Upper lobe of right lung (tissue), 1 donor: ENCODE measurements around the gene MACROD1. TPM values are rescaled to one million over a fixed set of nuclear protein-coding genes. Genes with fewer than 3 reads are reported as not detected.

Source experiments
- ATAC-seq: fragments of 200-7000 bp; cut with Tn5 transposase; one replicate; pipeline ENCODE4 v1.9.1; 2020; ENCODE audit warnings: mild to moderate bottlenecking, moderate library complexity
- DNase-seq: peaks from one replicate; pipeline ENCODE4 v3.0.0-alpha.2; 2020
- H3K27ac ChIP-seq: fragments of 200-600 bp; one replicate; pipeline ENCODE4 v1.8.0; 2022
- H3K27me3 ChIP-seq: fragments of 200-600 bp; one replicate; pipeline ENCODE4 v1.8.0; 2022; ENCODE audit warnings: mild to moderate bottlenecking
- H3K36me3 ChIP-seq: fragments of 200-600 bp; one replicate; pipeline ENCODE4 v1.8.0; 2022
- H3K4me1 ChIP-seq: fragments of 200-600 bp; one replicate; pipeline ENCODE4 v1.8.0; 2022
- H3K4me3 ChIP-seq: fragments of 200-600 bp; one replicate; pipeline ENCODE4 v1.8.0; 2022; ENCODE audit warnings: mild to moderate bottlenecking
- H3K9me3 ChIP-seq: fragments of 200-600 bp; one replicate; pipeline ENCODE4 v1.8.0; 2022
- intact Hi-C: fragments of 100-400 bp; cut with DNase I; formaldehyde crosslinking; loops from one replicate; pipeline ENCODE4 v1.11.0; 2022
- total RNA-seq: library from RNA; stranded (reverse); fragmentation: NEBNext Ultra II Directional; extraction: Animal tissue kit (Norgen Biotek cat#: 25700); gene quantifications from one replicate; pipeline ENCODE4 v1.2.1, GENCODE V29; 2021
- TF ChIP-seq, protein P1 (sequence below): fragments of 200-600 bp; IDR thresholded peaks from one replicate; pipeline ENCODE4 v1.8.0; 2022; ENCODE audit warnings: antibody characterized with exemption
- donor health status: DM: no; HTN: yes; CAD: no; lungs with severe emphysema.

The MACROD1 gene
- total RNA-seq, 1 donor from 2014 or later: 15.8 TPM

- Histone ChIP-seq H3K4me1 (peaks cover 8% of the 10 kb centered on the region), H3K27ac (no peak overlapping the region), H3K27me3 (no peaks in the 10 kb centered on the region), H3K36me3 (no peaks in the 10 kb centered on the region), H3K9me3 (no peaks in the 10 kb centered on the region), H3K4me3 (no peak overlapping the region)
- no peak for ATAC-seq
- DNase-seq: no peak
- TF ChIP-seq, protein P1, sequence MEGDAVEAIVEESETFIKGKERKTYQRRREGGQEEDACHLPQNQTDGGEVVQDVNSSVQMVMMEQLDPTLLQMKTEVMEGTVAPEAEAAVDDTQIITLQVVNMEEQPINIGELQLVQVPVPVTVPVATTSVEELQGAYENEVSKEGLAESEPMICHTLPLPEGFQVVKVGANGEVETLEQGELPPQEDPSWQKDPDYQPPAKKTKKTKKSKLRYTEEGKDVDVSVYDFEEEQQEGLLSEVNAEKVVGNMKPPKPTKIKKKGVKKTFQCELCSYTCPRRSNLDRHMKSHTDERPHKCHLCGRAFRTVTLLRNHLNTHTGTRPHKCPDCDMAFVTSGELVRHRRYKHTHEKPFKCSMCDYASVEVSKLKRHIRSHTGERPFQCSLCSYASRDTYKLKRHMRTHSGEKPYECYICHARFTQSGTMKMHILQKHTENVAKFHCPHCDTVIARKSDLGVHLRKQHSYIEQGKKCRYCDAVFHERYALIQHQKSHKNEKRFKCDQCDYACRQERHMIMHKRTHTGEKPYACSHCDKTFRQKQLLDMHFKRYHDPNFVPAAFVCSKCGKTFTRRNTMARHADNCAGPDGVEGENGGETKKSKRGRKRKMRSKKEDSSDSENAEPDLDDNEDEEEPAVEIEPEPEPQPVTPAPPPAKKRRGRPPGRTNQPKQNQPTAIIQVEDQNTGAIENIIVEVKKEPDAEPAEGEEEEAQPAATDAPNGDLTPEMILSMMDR: no peak
- intact Hi-C loops: loop anchor here (5.0 kb wide), 1 partner anchor 143 kb away; no protein-coding TSS in a partner anchor
Measured at GRCh38 chr11:64144587-64145472, 21.1 kb downstream of the MACROD1 start.

DNA sequence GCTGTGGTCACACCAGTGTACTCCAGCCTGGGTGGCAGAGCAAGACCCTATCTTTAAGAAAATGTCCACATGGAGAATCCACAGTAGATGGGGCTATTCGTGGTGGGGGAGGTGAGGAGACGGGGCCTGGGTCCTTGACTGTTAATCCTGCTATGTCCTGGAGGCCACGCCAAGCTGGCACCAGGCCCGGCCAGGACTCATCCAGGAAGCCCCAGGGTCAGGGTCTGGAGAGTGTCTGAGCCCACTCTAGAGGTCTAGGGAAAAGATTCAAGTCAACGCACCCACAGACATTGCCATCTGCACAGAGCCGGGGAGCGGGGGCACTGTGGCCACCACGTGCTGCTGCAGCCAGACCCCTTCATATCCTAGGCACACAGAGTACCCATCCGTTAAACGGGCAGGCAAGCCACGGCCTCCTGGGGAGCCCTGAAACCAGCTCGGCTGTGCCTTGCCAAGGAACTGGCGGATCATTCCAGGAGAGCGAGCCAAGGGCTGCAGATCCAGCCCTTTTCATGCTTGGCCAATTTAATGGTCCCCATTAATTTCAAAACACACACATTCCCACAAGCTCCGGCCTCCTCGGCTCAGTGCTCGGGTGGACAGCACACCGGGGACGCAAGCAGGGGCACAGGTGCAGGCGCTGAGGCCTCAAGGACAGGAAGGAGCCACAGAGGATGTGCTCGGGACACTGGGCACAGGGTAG is 24.7 kb downstream of the MACROD1 start:
- no peaks in the 10 kb centered on the region for H3K27me3 ChIP-seq
- H3K4me1 ChIP-seq: no peaks in the 10 kb centered on the region
- no peaks in the 10 kb centered on the region for H3K36me3 ChIP-seq
- TF ChIP-seq, protein P1: no peak
- no peak overlapping the region for H3K27ac ChIP-seq
- DNase-seq: no peak
- intact Hi-C loops: no loop called here
- no peak for ATAC-seq
- H3K4me3 ChIP-seq: no peak overlapping the region
- H3K9me3 ChIP-seq: no peaks in the 10 kb centered on the region

GRCh38 chr11:64140082-64140481 is 25.8 kb downstream of the MACROD1 start:
- intact Hi-C loops: no loop called here
- Histone ChIP-seq H3K4me1 (no peaks in the 10 kb centered on the region), H3K4me3 (no peak overlapping the region), H3K27me3 (no peaks in the 10 kb centered on the region), H3K36me3 (no peaks in the 10 kb centered on the region), H3K27ac (no peak overlapping the region), H3K9me3 (no peaks in the 10 kb centered on the region)
- DNase-seq: no peak
- no peak for ATAC-seq
- TF ChIP-seq, protein P1: no peak

DNA sequence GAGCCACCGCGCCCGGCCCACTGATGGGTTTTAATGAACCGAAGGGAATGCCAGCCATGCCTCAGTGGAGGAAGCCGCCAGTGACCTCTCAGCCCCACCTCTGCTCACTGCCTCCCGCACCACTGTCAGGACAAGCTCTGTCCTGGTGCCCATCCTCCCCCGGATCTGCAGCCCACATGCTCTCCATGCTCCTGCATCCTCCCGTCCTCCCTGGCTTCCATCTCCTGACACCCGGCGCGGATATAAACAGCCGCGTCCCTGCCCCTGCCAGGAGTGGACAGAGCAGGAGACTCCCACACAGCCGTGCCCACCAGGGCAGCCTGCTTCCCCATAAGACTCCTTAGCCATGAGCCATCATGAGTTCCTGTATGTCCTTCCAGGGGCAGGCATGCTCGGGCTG is 26.9 kb downstream of the MACROD1 start:
- ATAC-seq (no peak), DNase-seq (no peak)
- H3K36me3 ChIP-seq: no peaks in the 10 kb centered on the region
- no peaks in the 10 kb centered on the region for H3K9me3 ChIP-seq
- H3K27me3 ChIP-seq: no peaks in the 10 kb centered on the region
- no peak overlapping the region for H3K27ac ChIP-seq
- H3K4me1 ChIP-seq: no peaks in the 10 kb centered on the region
- no peak overlapping the region for H3K4me3 ChIP-seq
- intact Hi-C loops: no loop called here
- TF ChIP-seq, protein P1: no peak

- Histone ChIP-seq H3K27me3 (no peaks in the 10 kb centered on the region), H3K9me3 (no peaks in the 10 kb centered on the region), H3K4me3 (no peak overlapping the region), H3K36me3 (no peaks in the 10 kb centered on the region), H3K27ac (no peak overlapping the region), H3K4me1 (no peaks in the 10 kb centered on the region)
- TF ChIP-seq, protein P1: no peak
- ATAC-seq (no peak), DNase-seq (no peak)
- intact Hi-C loops: no loop called here
Measured at GRCh38 chr11:64138398-64138797, 27.5 kb downstream of the MACROD1 start.
